ENCODE results near the gene HECA. TPM values are rescaled to one million over a fixed set of nuclear protein-coding genes. Genes with fewer than 3 reads are reported as not detected.

The HECA gene
- total and polyA plus RNA-seq, 10 of the 15 experiments (the other 5 are each of a cell fraction or from before 2014, with no cell fraction given) = 0.52 to 7.2 (median 2.7) TPM

DNA sequence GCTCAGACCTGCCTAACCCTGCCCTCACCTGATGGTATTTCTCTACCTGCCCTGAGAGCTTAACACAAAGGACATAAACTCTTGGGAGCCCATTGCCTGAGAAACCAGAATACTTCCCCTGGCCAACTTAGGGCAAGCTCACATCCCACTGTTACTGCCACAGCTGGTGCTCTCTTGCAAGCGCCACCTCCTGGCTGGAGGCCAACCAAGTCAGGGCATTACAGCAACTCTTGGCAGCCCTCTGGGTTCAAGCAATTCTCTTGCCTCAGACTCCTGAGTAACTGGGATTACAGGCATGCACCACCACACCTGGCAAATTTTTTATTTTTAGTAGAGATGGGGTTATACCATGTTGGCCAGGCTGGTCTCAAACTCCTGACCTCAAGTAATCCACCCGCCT, 70.1 kb downstream of the HECA start (continued):
- TF ChIP-seq ZBTB40 (IDR thresholded peaks at IDR 0.05; ENCODE audit: borderline replicate concordance) (no peak), MYC (IDR thresholded peaks at IDR 0.05; ENCODE audit: insufficient read depth, insufficient read length, insufficient replicate concordance, low read length, severe bottlenecking) (no peak), E2F4 (IDR thresholded peaks at IDR 0.05; ENCODE audit: low read depth, low read length) (no peak), DPF2 (IDR thresholded peaks at IDR 0.05) (no peak)

GRCh38 chr6:139205843-139206242, 71.0 kb downstream of the HECA start:
- no peak overlapping the region for H2AFZ ChIP-seq (ENCODE audit: control insufficient read depth, low read depth, low read length)
- H3K79me2 ChIP-seq (ENCODE audit: control insufficient read depth, insufficient read depth, low read length) = no peaks in the 10 kb centered on the region
- no peak overlapping the region for H3K9ac ChIP-seq (ENCODE audit: control insufficient read depth, insufficient read depth, low read length)
- POLR2A ChIA-PET = no interaction called here
- CTCF ChIA-PET = interaction anchor here (1.4 to 2.7 kb wide), 2 partner anchors 11 to 13 kb away, joined by 3 to 11 read pairs; no protein-coding TSS in a partner anchor
- SMC1A ChIA-PET (ENCODE audit: uncharacterized antibody, unreplicated experiment) = interaction anchor here (0.7 kb wide), 2 partner anchors 81 to 159 kb away, joined by 3 read pairs; no protein-coding TSS in a partner anchor
- no peaks in the 10 kb centered on the region for H3K27me3 ChIP-seq (replicated peaks in 1 of 2; ENCODE audit: control insufficient read depth in 2 of 2, insufficient read depth in 2 of 2, low read length in 1 of 2)
- no peak for FAIRE-seq
- RAD21 ChIA-PET (ENCODE audit: unreplicated experiment) = interaction anchor here (0.9 kb wide), 1 partner anchor 159 kb away, joined by 3 read pairs; no protein-coding TSS in a partner anchor
- in situ Hi-C loops (cut with MboI) (no loop called here), intact Hi-C loops (cut with micrococcal nuclease; ENCODE audit: unreplicated experiment) (no loop called here)
- H3K4me1 ChIP-seq (ENCODE audit: control insufficient read depth, insufficient read depth, low read length) = no peaks in the 10 kb centered on the region
- 48% methylated on average over 3 of the region's 3 CpGs for WGBS (ENCODE audit: insufficient coverage, insufficient replicate concordance, low lambda C conversion rate, missing lambda C conversion rate)
- no peaks in the 10 kb centered on the region for H4K20me1 ChIP-seq (ENCODE audit: control insufficient read depth, insufficient read depth)
- no peaks in the 10 kb centered on the region for H3K36me3 ChIP-seq (ENCODE audit: control insufficient read depth in 2 of 2, insufficient read depth in 2 of 2, low read length in 1 of 2)
- H3K27ac ChIP-seq (ENCODE audit: control insufficient read depth, insufficient read depth) = no peak overlapping the region
- DNase-seq (ENCODE audit: low read depth, low spot score) = no peak
- BruUV-seq (replicated peaks) = no TSS peak
- H3K4me2 ChIP-seq (ENCODE audit: control insufficient read depth, insufficient read depth) = no peak overlapping the region
- H3K4me3 ChIP-seq = no peak overlapping the region
- H3K9me3 ChIP-seq (replicated peaks; ENCODE audit: control insufficient read depth, insufficient read depth, low read length) = peaks cover 3% of the 10 kb centered on the region; the same call in 2 of the 3 replicates
- ATAC-seq = no peak
- TF ChIP-seq IKZF1 (conservative IDR thresholded peaks at IDR 0.05) (no peak), CREB1 (IDR thresholded peaks at IDR 0.05; ENCODE audit: low read depth) (no peak), MTA2 (IDR thresholded peaks at IDR 0.05; ENCODE audit: low read depth) (no peak), CBX5 (IDR thresholded peaks at IDR 0.05; ENCODE audit: low read depth) (no peak), STAT1 (conservative IDR thresholded peaks at IDR 0.05) (no peak), RFX5 (IDR thresholded peaks at IDR 0.05; ENCODE audit: low read depth, low read length) (no peak), ZNF592 (IDR thresholded peaks at IDR 0.05) (no peak), POLR2A (IDR thresholded peaks at IDR 0.05; ENCODE audit: low read depth, low read length) (no peak)
